HEK293T (cell line): ENCODE results near the gene CYTL1.

Experiments
- CTCF ChIA-PET: fragments of 350-600 bp; formaldehyde crosslinking; extraction: SDS; loops from one replicate; lab custom pipeline; 2021; ENCODE audit warnings: antibody characterized with exemption, inconsistent platforms; lab: Yijun Ruan, JAX
- POLR2A ChIA-PET: fragments of 350-600 bp; formaldehyde crosslinking; extraction: SDS; loops from one replicate; lab custom pipeline; 2020; ENCODE audit warnings: antibody characterized with exemption, inconsistent platforms; lab: Yijun Ruan, JAX
- DNase-seq: peaks from one replicate; pipeline ENCODE4 v3.0.0; 2012; ENCODE audit warnings: mixed read lengths; ENCODE audit errors: extremely low spot score
- ARNT ChIP-seq: fragments of 450-650 bp; IDR thresholded peaks from 2 replicates; pipeline ENCODE4 v1.6.1; 2017; ENCODE audit warnings: mild to moderate bottlenecking
- BHLHE40 ChIP-seq: fragments of 450-650 bp; IDR thresholded peaks from 2 replicates; pipeline ENCODE4 v1.6.1; 2016; ENCODE audit warnings: mild to moderate bottlenecking, moderate library complexity, borderline replicate concordance
- CTBP1 ChIP-seq: fragments of 450-650 bp; IDR thresholded peaks from 2 replicates; pipeline ENCODE4 v1.6.1; 2016; ENCODE audit warnings: borderline replicate concordance
- ELF4 ChIP-seq: fragments of 450-650 bp; IDR thresholded peaks from 2 replicates; pipeline ENCODE4 v1.6.1; 2017; ENCODE audit warnings: antibody characterized with exemption
- FOXA1 ChIP-seq: fragments of 450-650 bp; IDR thresholded peaks from 2 replicates; pipeline ENCODE4 v1.6.1; 2016; ENCODE audit warnings: mild to moderate bottlenecking
- FOXK2 ChIP-seq: fragments of 450-650 bp; IDR thresholded peaks from 2 replicates; pipeline ENCODE4 v1.6.1; 2016; ENCODE audit warnings: mild to moderate bottlenecking
- FOXM1 ChIP-seq: fragments of 450-650 bp; IDR thresholded peaks from 2 replicates; pipeline ENCODE4 v1.6.1; 2017; ENCODE audit warnings: mild to moderate bottlenecking, borderline replicate concordance
- HDGF ChIP-seq: fragments of 450-650 bp; IDR thresholded peaks from 2 replicates; pipeline ENCODE4 v1.6.1; 2017; ENCODE audit warnings: antibody characterized with exemption, borderline replicate concordance
- L3MBTL2 ChIP-seq: fragments of 450-650 bp; conservative IDR thresholded peaks from 2 replicates; pipeline ENCODE4 v1.6.1; 2016; ENCODE audit warnings: mild to moderate bottlenecking
- LEF1 ChIP-seq: fragments of 450-650 bp; IDR thresholded peaks from 2 replicates; pipeline ENCODE4 v1.6.1; 2017; ENCODE audit warnings: mild to moderate bottlenecking, borderline replicate concordance
- NFRKB ChIP-seq: fragments of 450-650 bp; IDR thresholded peaks from 2 replicates; pipeline ENCODE4 v1.6.1; 2016; ENCODE audit warnings: mild to moderate bottlenecking, moderate library complexity
- SP1 ChIP-seq: fragments of 450-650 bp; IDR thresholded peaks from 2 replicates; pipeline ENCODE4 v1.6.1; 2017
- SUZ12 ChIP-seq: fragments of 450-650 bp; IDR thresholded peaks from 2 replicates; pipeline ENCODE4 v1.6.1; 2016; ENCODE audit warnings: mild to moderate bottlenecking
- TARDBP ChIP-seq: fragments of 450-650 bp; IDR thresholded peaks from 2 replicates; pipeline ENCODE4 v1.6.1; 2016
- ZNF384 ChIP-seq: fragments of 450-650 bp; IDR thresholded peaks from 2 replicates; pipeline ENCODE4 v1.6.1; 2016
- TF ChIP-seq, protein P1 (sequence below): fragments of 450-650 bp; IDR thresholded peaks from 2 replicates; pipeline ENCODE4 v1.6.1; 2016

Gene CYTL1

DNA sequence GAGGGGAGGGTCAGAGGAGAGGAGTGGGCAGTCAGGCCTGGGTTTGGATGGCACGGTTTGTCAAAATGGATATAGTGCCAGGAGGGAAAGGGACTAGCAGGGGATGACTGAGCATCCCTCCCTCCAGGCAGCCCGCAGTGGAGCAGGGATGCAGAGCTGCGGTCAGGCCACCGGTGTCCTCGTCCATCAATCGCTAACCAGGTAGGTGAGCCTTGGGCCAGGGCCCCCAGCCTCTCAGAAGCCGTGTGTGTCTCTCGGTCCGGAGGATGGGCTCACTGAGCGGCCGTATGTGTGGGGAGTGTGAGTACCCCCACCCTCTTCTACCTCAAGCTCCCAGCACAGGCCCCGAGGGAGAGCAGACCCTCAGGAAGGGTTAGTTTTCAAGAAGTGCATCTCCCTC is 538 bp upstream of the CYTL1 start:
- TF ChIP-seq BHLHE40: no peak
- CTCF ChIA-PET: no interaction called here
- POLR2A ChIA-PET: no interaction called here
- no peak for DNase-seq

DNA sequence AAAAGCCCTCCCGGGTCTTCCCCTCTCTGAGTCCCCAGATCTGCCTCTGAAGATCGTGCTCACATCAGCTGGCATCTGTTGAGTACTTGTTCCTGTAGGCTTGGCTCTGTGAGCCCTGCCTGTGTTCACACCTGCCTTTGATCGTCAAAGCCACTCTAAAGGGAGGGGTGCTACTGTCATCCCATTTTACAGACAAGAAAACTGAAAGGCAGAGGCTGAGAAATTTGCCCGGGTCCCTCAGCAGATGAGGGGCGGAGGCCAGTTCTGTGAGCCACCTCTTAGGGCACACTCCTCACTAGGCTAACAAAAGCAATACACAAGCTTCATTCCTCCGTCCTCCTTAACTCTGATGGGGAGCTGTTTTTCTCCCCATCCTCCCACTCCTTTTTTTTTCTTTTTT is 655 bp downstream of the CYTL1 start:
- DNase-seq: no peak
- ChIA-PET POLR2A (no interaction called here), CTCF (interaction anchor here (0.7 kb wide), 1 partner anchor 24 kb away, joined by 3 read pairs; no protein-coding TSS in a partner anchor)
- no peak for TF ChIP-seq SUZ12
- TF ChIP-seq LEF1: no peak
- no peak for TF ChIP-seq HDGF
- no peak for TF ChIP-seq TARDBP
- TF ChIP-seq ELF4: no peak
- TF ChIP-seq L3MBTL2: no peak
- TF ChIP-seq FOXM1: no peak
- no peak for TF ChIP-seq FOXA1
- no peak for TF ChIP-seq NFRKB
- no peak for TF ChIP-seq SP1
- no peak for TF ChIP-seq ZNF384
- TF ChIP-seq, protein P1, sequence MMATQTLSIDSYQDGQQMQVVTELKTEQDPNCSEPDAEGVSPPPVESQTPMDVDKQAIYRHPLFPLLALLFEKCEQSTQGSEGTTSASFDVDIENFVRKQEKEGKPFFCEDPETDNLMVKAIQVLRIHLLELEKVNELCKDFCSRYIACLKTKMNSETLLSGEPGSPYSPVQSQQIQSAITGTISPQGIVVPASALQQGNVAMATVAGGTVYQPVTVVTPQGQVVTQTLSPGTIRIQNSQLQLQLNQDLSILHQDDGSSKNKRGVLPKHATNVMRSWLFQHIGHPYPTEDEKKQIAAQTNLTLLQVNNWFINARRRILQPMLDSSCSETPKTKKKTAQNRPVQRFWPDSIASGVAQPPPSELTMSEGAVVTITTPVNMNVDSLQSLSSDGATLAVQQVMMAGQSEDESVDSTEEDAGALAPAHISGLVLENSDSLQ: no peak
- TF ChIP-seq FOXK2: no peak
- TF ChIP-seq ARNT: no peak
- TF ChIP-seq CTBP1: no peak
- no peak for TF ChIP-seq BHLHE40

DNA sequence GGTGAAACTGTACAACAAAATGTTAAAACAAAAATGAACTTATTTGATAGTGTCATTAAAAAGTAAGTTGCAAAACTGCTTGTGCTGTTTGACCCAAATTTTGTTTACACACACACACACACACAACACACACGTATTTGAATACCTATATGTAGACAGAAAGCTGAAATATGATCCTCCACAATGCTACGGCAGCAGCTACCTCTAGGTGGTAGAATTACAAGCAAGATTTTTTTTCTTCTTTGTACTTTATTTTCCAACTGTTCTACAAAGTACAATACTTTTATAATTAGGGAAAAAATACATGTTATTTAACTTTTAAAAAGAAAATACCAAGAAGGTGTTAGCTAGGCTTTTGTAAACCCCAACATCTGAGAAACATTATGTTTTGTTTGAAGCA is 1.2 kb downstream of the CYTL1 start:
- no peak for DNase-seq
- ChIA-PET CTCF (interaction anchor here (0.6 kb wide), 1 partner anchor 257 kb away, joined by 5 read pairs; no protein-coding TSS in a partner anchor), POLR2A (no interaction called here)
- TF ChIP-seq ARNT (no peak), BHLHE40 (no peak), FOXM1 (no peak), LEF1 (no peak), FOXK2 (no peak), CTBP1 (no peak)

DNA sequence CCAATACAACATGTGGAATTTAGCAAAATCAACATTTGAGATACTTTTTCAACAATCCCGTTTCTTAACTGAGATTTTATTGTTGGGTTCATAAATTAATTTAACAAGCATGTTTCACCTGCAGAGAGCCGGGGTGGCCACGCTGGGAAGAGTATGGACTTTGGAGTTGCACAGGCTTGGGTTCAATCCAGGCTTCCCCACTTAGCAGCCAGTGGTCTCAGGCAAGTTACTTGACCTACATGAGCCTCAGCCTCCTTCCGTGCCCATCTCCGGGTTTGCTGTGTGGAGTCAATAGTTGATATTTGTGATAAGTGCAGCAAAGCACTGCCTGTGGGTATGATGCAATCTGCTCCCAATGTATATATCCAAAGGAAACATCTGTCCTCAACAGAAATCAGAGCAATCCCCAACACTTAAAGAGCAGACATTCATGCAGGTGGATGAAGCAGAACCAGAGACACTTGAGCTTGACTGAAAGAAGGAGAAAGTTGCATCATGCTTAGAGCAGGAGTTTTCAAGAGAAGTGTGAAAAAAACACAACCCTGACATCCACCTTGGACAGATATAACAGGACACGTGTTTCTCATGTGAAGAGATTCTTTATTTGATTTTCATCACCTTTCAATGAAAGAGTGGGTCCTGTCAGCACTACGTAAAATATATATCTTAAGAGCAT is 5.1 kb downstream of the CYTL1 start:
- no peak for TF ChIP-seq CTBP1
- no peak for TF ChIP-seq TARDBP
- CTCF ChIA-PET: no interaction called here
- DNase-seq: no peak
- POLR2A ChIA-PET: no interaction called here

DNA sequence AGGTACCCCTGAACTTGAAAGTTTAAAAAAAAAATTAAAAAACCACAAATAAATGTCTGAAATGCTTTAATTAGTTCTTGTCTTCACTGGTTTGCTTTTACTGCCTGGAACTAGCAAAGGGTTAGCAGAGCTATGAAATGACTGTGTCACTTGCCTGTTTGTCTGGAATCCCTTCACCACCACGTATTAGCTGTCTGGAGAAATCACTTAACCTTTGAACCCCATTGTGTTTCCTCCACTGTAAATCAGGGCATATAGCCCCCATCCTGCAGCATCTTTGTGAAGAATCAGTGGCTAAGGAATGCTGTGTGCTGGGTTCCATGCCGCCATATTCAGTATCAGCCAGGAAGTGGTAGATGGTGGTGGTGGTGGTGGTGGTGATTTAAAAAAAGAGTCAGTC is 6.3 kb downstream of the CYTL1 start:
- no peak for DNase-seq
- ChIA-PET POLR2A (no interaction called here), CTCF (no interaction called here)
- no peak for TF ChIP-seq FOXM1
- TF ChIP-seq, protein P1: no peak
- no peak for TF ChIP-seq LEF1
- no peak for TF ChIP-seq ZNF384
- TF ChIP-seq SP1: no peak
- no peak for TF ChIP-seq FOXK2
- TF ChIP-seq FOXA1: no peak
- TF ChIP-seq SUZ12: no peak
- no peak for TF ChIP-seq ELF4
- TF ChIP-seq HDGF: no peak
- TF ChIP-seq ARNT: no peak
- no peak for TF ChIP-seq BHLHE40
- no peak for TF ChIP-seq TARDBP

DNA sequence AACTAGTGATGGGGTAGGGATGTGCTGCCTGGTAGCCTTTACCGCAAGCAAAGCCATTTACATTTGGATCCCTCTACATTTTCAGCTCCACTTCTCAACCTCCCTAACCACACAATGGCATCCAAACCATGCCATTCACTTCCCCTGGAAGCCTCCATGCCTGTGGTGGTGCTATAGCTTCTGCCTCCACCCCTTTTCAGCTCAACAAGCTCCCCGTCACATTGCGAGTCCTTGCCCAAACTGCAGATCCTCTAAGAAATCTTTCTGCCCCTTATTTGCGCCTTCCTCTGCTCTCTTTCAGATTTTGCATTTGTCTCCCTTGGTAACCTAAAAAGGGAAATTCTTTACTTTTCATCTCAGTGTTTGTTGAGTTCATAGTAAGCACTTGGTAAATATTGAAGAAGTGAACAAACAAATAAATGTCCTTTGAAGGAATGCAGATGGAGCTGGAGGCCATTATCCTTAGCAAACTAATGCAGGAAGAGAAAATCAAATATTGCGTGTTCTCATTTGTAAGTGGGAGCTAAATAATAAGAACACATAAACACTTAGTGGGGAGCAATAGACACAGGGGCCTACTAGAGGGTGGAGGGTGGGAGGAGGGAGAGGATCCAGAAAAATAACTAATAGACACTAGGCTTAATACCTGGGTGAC is 6.9 kb downstream of the CYTL1 start:
- TF ChIP-seq CTBP1: no peak
- TF ChIP-seq ARNT: no peak
- TF ChIP-seq, protein P1: no peak
- TF ChIP-seq NFRKB: no peak
- TF ChIP-seq SP1: no peak
- TF ChIP-seq FOXM1: no peak
- no peak for TF ChIP-seq FOXA1
- TF ChIP-seq ZNF384: no peak
- TF ChIP-seq ELF4: no peak
- TF ChIP-seq LEF1: no peak
- no peak for TF ChIP-seq HDGF
- TF ChIP-seq TARDBP: no peak
- TF ChIP-seq BHLHE40: no peak
- TF ChIP-seq L3MBTL2: no peak
- TF ChIP-seq SUZ12: no peak
- TF ChIP-seq FOXK2: no peak
- CTCF ChIA-PET: no interaction called here
- POLR2A ChIA-PET: no interaction called here
- DNase-seq: no peak
